Activated T-cell treated with anti-CD3 and anti-CD28 coated beads, Interleukin-2, amount 50 U/mL, for 72 hours (primary cell): ENCODE results near the gene DCLK3. TPM values are rescaled to one million over a fixed set of nuclear protein-coding genes. Genes with fewer than 3 reads are reported as not detected.
A peak's percentile ranks its signal among the peaks of the same experiment; 100 is the strongest.

Source experiments
- ATAC-seq, 2 donors: fragments of 150-1000 bp; cut with Tn5 transposase; replicated peaks in 1 of 2; 2 replicates each; pipeline ENCODE4 v1.10.0; 2021; ENCODE audit warnings: moderate library complexity in 2 of 2, mild to moderate bottlenecking in 1 of 2
- DNase-seq, 2 donors: peaks; one replicate each; pipeline ENCODE4 v3.0.0; 2021 to 2022; ENCODE audit warnings: mixed read lengths in 1 of 2
- H3K27ac Mint-ChIP-seq: one replicate; pipeline ENCODE4 v1.8.0; 2022; ENCODE audit warnings: mild to moderate bottlenecking, moderate library complexity, mixed read lengths
- H3K27me3 Mint-ChIP-seq: one replicate; pipeline ENCODE4 v1.8.0; 2022; ENCODE audit warnings: low read depth, mixed read lengths
- H3K36me3 Mint-ChIP-seq, 2 donors: one replicate each; pipeline ENCODE4 v1.8.0; 2022; ENCODE audit warnings: mixed read lengths in 2 of 2, mild to moderate bottlenecking in 1 of 2; ENCODE audit not compliant: insufficient read depth in 2 of 2
- H3K4me1 Mint-ChIP-seq: one replicate; pipeline ENCODE4 v1.8.0; 2022; ENCODE audit warnings: low read depth, mixed read lengths
- H3K4me3 Mint-ChIP-seq, 2 donors: one replicate each; pipeline ENCODE4 v1.8.0; 2022; ENCODE audit warnings: mild to moderate bottlenecking in 2 of 2, mixed read lengths in 2 of 2, moderate library complexity in 2 of 2
- H3K9me3 Mint-ChIP-seq, 2 donors: one replicate each; pipeline ENCODE4 v1.8.0; 2022; ENCODE audit warnings: mixed read lengths in 2 of 2
- total RNA-seq, 2 donors: library from RNA; stranded (reverse); gene quantifications; one replicate each; pipeline ENCODE4 v1.2.3, GENCODE V29; 2022

Gene DCLK3
- total RNA-seq, 2 donors from 2014 or later, result 0.05 TPM; not detected in 1

DNA sequence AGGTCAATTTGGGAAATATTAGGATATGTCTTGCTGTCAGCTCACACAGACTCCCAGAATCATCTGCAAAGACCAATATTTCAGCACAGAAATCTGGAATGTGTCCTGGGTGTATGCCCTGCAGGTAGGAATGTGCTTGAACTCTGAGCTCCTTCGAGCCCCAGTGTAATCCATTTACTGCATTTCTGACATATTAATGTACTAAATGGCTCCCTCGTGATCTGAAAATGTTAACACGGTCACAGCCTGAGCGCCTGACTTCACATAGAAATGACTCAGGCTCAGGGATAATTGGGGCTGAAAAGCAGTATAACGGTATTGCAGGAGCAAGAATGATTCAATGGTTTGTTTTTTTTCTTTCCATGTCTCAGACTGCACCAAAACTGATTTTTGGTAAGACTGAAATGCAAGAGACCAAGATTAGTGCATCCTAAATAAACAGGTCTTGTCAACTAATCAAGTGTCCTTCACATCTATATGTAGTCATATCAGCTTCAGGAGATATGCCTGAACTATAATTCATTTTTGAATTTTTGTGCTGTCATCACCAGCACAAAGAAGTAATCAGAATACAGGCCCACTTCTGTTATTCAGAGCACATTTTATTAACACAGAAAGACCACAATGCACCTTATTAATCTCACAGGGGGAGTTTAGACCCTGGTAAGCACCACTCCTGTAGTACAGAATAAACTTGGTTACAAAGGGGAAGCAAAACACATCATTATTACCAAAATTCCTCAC, 49.8 kb downstream of the DCLK3 start:
- no peaks in the 10 kb centered on the region for H3K9me3 Mint-ChIP-seq
- DNase-seq (no peak), ATAC-seq (no peak)
- H3K4me3 Mint-ChIP-seq, result no peak overlapping the region
- H3K4me1 Mint-ChIP-seq, result no peaks in the 10 kb centered on the region
- H3K36me3 Mint-ChIP-seq, result no peaks in the 10 kb centered on the region
- H3K27me3 Mint-ChIP-seq, result peaks cover 4% of the 10 kb centered on the region
- H3K27ac Mint-ChIP-seq, result no peak overlapping the region

DNA sequence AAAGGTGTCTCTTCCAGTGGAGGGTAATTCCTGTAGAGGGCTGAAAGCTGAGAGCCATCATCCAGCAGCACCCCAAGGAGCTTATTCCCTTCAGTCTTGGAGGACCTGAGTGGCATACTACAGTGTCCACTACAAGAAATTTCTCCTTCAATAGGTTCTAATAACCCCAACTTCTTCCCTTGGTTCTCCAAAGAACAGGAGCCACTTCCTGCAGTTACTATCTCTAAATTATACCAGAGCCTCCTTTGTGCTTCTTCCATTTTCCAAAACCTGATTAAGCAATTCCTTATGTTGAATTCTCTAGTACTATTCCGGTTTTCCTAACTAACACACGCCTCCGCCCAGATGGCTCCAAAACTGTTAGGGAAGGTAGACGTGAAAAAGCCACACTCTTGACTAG, 50.4 kb downstream of the DCLK3 start:
- Mint-ChIP-seq H3K4me3 (no peak overlapping the region), H3K4me1 (no peaks in the 10 kb centered on the region), H3K27ac (no peak overlapping the region), H3K27me3 (no peaks in the 10 kb centered on the region), H3K9me3 (no peaks in the 10 kb centered on the region), H3K36me3 (no peaks in the 10 kb centered on the region)
- no peak for DNase-seq
- no peak for ATAC-seq

DNA sequence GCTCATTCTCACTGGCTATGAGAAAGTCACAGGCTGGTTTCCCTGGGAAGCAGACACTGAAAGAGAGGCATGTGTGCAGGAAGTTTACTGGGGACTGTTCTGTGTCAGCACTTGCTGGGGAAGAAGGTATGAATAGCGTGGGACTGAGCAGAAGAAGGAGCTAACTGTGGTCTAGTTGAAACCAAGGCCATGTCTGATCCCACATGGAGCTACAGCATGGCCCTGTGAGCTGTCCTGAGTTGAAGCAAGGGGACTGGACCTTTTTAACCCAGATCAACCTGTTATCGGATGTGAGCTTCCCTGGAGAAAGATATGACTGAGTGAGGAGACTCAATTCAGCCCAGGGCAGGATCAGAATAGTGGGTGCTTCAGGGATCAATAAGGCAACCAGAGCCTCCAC, 53.7 kb downstream of the DCLK3 start:
- no peaks in the 10 kb centered on the region for H3K36me3 Mint-ChIP-seq
- no peak overlapping the region for H3K4me3 Mint-ChIP-seq
- no peaks in the 10 kb centered on the region for H3K9me3 Mint-ChIP-seq
- no peaks in the 10 kb centered on the region for H3K27me3 Mint-ChIP-seq
- no peak overlapping the region for H3K27ac Mint-ChIP-seq
- H3K4me1 Mint-ChIP-seq, result peaks cover 9% of the 10 kb centered on the region
- ATAC-seq (no peak), DNase-seq (no peak)

DNA sequence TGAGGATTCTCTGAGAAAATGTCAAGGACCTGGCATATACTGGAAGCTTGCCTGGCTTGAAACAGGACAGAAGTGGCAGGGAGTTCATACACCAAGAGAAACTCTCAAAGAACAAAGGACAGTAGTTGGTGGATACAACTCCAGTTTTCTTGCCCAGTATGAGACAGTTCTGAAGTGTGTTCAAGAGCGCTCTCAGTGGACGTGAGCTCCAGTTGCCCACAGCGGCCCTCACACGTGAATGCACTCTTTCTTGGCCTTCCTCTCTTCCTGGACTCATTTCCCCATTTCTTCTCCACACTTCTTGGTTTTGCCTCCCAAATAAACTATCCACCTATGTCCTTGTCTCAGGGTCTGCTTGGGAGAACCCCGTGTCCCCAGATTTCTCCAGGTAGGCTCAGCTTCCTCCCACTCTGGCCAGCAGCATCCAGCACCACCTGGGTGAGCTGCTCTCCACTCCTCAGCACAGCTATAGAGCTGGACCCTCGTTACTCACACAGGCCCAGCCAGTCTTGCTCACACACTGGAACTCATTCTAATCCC, 54.5 kb downstream of the DCLK3 start:
- no peak for ATAC-seq
- Mint-ChIP-seq H3K27ac (no peak overlapping the region), H3K4me1 (peaks cover 9% of the 10 kb centered on the region), H3K4me3 (no peak overlapping the region), H3K27me3 (no peaks in the 10 kb centered on the region), H3K9me3 (no peaks in the 10 kb centered on the region), H3K36me3 (no peaks in the 10 kb centered on the region)
- DNase-seq, result no peak

DNA sequence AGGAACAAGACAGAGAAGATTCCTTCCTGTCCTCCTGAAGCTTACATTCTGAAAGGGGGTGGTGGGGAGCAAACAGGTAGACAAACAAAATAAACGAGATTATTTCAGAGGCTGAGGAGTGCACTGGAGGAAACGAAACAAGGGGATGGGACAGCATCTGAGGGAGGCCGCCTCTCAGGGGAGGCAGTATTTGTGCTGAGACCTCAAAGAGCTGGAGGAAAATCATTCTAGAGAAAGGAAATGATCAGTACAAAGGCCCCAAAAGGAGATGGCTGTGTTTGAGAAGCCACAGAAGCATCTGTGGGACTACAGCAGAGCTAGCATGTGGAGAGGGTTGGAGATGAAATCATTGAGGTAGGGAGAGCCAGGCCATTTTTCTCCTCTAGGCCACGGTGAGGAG, 55.1 kb downstream of the DCLK3 start:
- H3K9me3 Mint-ChIP-seq, result no peaks in the 10 kb centered on the region
- no peak overlapping the region for H3K4me3 Mint-ChIP-seq
- no peak for ATAC-seq
- H3K27ac Mint-ChIP-seq, result no peak overlapping the region
- peaks cover 9% of the 10 kb centered on the region for H3K4me1 Mint-ChIP-seq
- H3K27me3 Mint-ChIP-seq, result no peaks in the 10 kb centered on the region
- no peak for DNase-seq
- H3K36me3 Mint-ChIP-seq, result no peaks in the 10 kb centered on the region

DNA sequence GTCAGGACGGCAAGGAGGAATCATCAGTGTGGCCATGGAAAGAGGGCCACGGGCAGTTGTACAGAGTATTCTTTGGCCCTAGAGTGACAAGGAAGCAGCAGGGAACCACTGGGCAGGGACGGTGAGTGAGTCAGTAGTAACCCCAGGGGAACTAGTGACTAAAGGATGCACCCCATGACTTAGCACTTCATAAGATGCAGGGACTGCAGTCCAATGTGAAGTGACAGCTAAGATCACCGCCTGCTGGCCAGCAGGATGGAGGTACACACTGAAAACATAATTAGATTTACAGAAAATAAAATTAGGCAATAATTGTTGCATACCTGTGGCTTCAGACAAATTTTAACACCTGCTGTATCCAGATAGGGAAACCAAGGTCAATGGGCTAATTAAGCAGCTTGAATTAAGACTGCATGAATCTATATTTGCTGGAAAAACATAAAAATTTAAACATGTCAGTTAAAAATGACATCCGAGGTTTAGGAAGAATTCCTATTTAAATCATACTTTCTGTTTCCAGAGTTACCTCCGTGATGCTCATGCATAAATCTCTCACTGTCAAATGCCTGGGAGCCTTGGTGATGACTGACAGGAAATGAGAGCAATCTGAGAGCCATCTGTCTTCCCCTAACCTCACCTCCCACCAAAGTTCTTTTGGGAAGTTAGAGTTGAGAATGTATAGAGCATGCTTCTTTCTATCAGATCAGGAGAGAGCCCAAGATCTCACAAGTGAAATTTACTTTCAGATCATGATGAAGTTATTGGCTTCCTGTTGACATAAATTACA, 56.5 kb downstream of the DCLK3 start:
- Mint-ChIP-seq H3K4me1 (peaks cover 9% of the 10 kb centered on the region), H3K4me3 (no peak overlapping the region), H3K27me3 (no peaks in the 10 kb centered on the region), H3K9me3 (no peaks in the 10 kb centered on the region), H3K27ac (no peak overlapping the region), H3K36me3 (no peaks in the 10 kb centered on the region)
- ATAC-seq (peak; percentile 44 to 53), DNase-seq (no peak)

DNA sequence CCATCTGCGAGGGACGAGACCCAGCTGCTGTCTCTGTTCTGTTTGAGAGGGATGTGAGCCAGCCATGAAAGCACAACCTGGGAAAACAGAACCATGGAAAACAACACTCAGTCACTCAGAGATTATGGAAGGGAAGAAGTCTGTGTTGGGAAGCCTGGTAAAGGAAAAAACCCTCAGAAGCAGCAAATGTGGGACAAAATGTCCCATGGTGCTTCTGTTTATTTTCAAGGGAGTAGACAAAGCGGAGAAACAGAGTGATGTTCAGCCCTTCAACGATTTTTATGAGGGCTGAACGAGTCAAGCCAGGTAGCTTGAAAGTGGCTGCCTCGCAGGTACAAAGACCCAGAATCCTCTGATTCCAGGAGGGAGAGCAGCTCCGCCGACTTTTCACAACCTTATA, 59.3 kb downstream of the DCLK3 start:
- Mint-ChIP-seq H3K27ac (no peak overlapping the region), H3K4me3 (no peak overlapping the region), H3K36me3 (no peaks in the 10 kb centered on the region), H3K4me1 (peaks cover 9% of the 10 kb centered on the region), H3K27me3 (no peaks in the 10 kb centered on the region), H3K9me3 (no peaks in the 10 kb centered on the region)
- ATAC-seq (no peak), DNase-seq (no peak)

DNA sequence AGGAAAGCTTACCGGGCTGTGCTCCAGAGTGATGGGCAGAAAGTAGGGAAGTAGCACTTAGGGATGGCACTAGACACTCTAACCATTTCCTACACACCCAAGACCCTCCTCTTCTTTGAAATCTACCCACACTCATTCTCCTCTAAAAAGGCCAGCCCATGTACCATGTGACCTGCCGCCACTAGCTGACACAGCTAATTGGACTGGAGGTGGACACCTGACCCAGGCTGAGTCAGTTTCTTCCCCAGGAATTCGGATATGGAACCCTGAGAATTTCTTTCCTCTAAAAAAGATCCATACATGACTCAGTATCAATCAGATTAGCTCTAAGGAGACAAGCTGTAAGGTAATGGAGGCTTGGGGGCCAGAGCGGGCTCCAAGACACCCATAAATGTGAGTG, 60.1 kb downstream of the DCLK3 start:
- peaks cover 9% of the 10 kb centered on the region for H3K4me1 Mint-ChIP-seq
- no peaks in the 10 kb centered on the region for H3K9me3 Mint-ChIP-seq
- H3K4me3 Mint-ChIP-seq, result no peak overlapping the region
- H3K36me3 Mint-ChIP-seq, result no peaks in the 10 kb centered on the region
- H3K27me3 Mint-ChIP-seq, result no peaks in the 10 kb centered on the region
- H3K27ac Mint-ChIP-seq, result no peak overlapping the region
- ATAC-seq (no peak), DNase-seq (no peak)

DNA sequence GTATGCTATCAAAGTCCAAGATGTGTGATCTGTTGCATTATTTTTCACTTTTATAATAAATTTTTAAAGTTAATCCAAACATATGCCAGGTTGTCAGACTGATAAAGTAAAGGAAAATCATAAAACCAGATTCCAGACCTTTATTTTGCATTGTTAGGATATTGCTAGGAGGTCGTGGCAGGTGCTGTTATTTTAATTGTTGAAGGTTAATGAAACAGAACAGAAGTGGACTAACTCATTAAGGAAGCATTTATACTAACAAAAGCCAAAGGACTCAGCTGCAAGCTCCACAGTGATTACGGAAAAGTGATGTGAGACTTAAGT, 63.1 kb downstream of the DCLK3 start:
- Mint-ChIP-seq H3K9me3 (no peaks in the 10 kb centered on the region), H3K4me3 (no peak overlapping the region), H3K27ac (no peak overlapping the region), H3K36me3 (no peaks in the 10 kb centered on the region), H3K4me1 (no peaks in the 10 kb centered on the region), H3K27me3 (no peaks in the 10 kb centered on the region)
- no peak for DNase-seq
- ATAC-seq, result no peak

DNA sequence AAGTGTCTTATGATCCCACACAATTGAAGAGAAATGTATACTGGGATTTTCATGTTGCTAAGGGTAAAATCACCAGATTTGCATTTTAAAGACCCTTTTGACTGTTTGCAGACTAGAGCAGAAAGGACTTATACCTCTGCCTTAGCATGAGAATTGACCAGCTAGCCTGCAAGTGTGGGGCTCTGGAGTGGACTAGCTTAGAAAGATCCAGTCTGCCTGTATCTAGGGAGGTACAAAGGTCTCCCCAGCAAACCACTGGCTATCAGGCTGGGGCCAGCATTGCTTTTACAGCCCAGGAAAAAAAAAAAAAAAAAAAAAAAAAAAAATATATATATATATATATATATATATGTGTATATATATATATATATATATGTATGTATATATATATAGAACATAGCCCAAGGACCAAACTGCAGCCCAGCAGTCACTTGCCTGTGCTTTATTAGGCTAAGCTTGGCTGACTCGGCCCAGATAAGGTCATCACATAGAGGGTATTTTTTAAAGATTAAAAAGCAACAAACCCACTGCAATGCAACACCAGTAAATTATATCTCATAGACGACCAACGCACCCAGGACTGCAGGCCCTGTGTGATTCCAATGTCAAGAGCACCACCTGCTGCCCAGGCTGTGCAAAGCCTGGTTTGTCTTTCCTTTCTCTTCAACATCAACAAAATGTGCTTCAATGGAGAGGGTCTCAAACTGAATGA, 63.7 kb downstream of the DCLK3 start:
- DNase-seq, result peak; percentile 54 to 61
- Mint-ChIP-seq H3K36me3 (no peaks in the 10 kb centered on the region), H3K27ac (no peak overlapping the region), H3K27me3 (no peaks in the 10 kb centered on the region), H3K4me3 (no peak overlapping the region), H3K9me3 (no peaks in the 10 kb centered on the region), H3K4me1 (no peaks in the 10 kb centered on the region)
- peak; percentile 81 to 85 for ATAC-seq

DNA sequence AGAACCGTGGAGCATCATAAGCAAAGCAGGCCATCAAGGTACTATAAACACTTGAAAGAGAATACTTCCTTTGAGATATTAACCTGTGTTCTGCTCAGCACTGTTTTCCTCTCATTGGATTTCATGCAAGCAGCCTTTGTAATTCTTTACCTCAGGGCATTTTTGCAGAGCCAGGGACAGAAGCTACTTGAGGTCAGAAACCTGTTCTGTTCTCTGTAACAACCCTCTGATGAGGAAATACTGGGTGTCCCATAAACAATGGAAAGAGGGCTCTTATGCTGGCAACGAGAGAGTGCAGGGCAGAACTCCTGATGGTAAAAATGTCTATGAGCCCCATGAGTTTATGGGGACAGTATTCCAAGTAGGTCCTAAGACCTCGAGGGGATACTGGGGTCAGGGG, 66.0 kb downstream of the DCLK3 start:
- Mint-ChIP-seq H3K27ac (no peak overlapping the region), H3K4me1 (no peaks in the 10 kb centered on the region), H3K27me3 (peaks cover 3% of the 10 kb centered on the region), H3K36me3 (no peaks in the 10 kb centered on the region), H3K9me3 (no peaks in the 10 kb centered on the region), H3K4me3 (no peak overlapping the region)
- no peak for DNase-seq
- ATAC-seq, result no peak

DNA sequence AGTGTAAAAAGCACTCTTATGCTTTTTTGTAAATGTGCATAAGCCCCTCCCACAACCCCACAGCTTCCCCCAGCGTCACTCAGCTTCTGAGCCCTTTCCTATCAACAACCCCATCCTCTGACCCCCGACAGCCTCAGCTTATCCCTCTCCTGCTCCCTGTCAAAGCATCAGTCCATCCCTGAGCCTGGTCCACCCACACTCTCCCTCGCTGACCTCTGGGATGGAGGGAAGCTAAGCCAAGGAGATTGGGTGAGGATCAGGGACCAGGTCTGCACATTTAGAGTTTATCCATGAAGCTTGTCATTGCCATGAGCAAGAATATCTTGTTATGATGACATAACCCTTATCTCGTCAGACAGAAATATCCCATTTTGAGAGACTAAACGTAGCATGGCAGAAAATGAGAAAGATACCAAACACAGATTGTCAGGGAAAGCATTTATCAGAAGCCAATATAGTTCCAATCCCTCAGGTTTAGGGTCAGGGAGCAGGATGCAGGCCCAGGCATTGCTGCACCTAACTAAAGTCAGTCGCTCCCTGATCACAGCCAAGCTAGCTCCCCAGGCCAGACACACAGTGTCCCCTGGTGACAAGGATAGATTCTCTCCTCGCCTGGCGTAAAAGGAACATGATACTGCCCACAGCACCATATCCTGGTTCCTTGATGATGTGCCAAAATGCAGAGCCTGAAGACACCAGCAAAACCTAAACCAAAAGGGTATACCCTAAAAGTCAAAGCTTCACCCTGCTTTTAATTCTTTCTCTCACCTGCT, 66.9 kb downstream of the DCLK3 start:
- Mint-ChIP-seq H3K27ac (no peak overlapping the region), H3K9me3 (no peaks in the 10 kb centered on the region), H3K27me3 (peaks cover 10% of the 10 kb centered on the region), H3K36me3 (no peaks in the 10 kb centered on the region), H3K4me3 (no peak overlapping the region), H3K4me1 (no peaks in the 10 kb centered on the region)
- ATAC-seq (no peak), DNase-seq (no peak)

DNA sequence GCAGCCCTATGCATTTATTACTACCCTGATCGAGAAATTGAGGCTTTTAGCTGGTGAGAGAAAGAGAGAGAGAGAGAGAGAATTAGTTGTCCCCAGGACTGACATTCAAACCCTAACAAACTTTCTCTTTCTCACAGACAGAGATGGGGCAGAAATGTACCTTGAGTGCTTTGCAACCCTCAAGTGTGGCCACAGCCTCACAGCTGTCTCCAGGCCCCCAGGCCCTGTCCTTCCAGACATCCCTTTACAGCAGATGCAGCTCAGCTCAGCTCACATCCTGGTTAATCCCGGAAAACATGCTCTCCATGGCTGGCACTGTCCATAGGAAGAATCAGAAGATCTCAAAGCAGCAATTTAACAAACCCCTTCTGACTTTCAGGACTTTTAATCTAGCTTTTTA, 67.6 kb downstream of the DCLK3 start:
- no peaks in the 10 kb centered on the region for H3K9me3 Mint-ChIP-seq
- H3K27me3 Mint-ChIP-seq, result peaks cover 10% of the 10 kb centered on the region
- DNase-seq, result no peak
- ATAC-seq, result no peak
- no peaks in the 10 kb centered on the region for H3K36me3 Mint-ChIP-seq
- no peak overlapping the region for H3K27ac Mint-ChIP-seq
- H3K4me3 Mint-ChIP-seq, result no peak overlapping the region
- H3K4me1 Mint-ChIP-seq, result no peaks in the 10 kb centered on the region
